SK-N-SH treated with all-trans-retinoic acid at 6 μM for 48 hours (cell line): ENCODE results near the gene MED15.
"Not testable (repeated sequence)": the region's sequence is repeated elsewhere in the genome, so short reads cannot be mapped to it uniquely, and the experiment has no call there.

Source experiments
- ATAC-seq: fragments of 200-7000 bp; cut with Tn5 transposase; 3 replicates; pipeline ENCODE4 v1.9.1; 2020; ENCODE audit warnings: mild to moderate bottlenecking, moderate library complexity
- ARNTL ChIP-seq: fragments of 450-650 bp; formaldehyde crosslinking; IDR thresholded peaks from 2 replicates; pipeline ENCODE4 v1.5.0; 2020; ENCODE audit warnings: low read depth, mild to moderate bottlenecking, moderate library complexity, borderline replicate concordance
- BACH2 ChIP-seq: fragments of 250-450 bp; sonication (Bioruptor Pico); IDR thresholded peaks from 2 replicates; pipeline ENCODE4 v1.9.0; 2021; ENCODE audit warnings: mild to moderate bottlenecking, borderline replicate concordance
- CSDC2 ChIP-seq: fragments of 250-450 bp; sonication (Bioruptor Pico); IDR thresholded peaks from 2 replicates; pipeline ENCODE4 v1.5.0; 2020; ENCODE audit warnings: mild to moderate bottlenecking, moderate library complexity
- ESRRG ChIP-seq: fragments of 250-450 bp; sonication (Bioruptor Pico); IDR thresholded peaks from 2 replicates; pipeline ENCODE4 v1.6.1; 2021; ENCODE audit warnings: mild to moderate bottlenecking
- ISL1 ChIP-seq: fragments of 250-450 bp; sonication (Bioruptor Pico); IDR thresholded peaks from 2 replicates; pipeline ENCODE4 v2.1.2; 2022; ENCODE audit warnings: mild to moderate bottlenecking, moderate library complexity
- OSR1 ChIP-seq: fragments of 250-450 bp; sonication (Bioruptor Pico); IDR thresholded peaks from 2 replicates; pipeline ENCODE4 v1.8.0; 2022; ENCODE audit warnings: moderate library complexity, mild to moderate bottlenecking, inconsistent platforms
- PPARA ChIP-seq: fragments of 250-450 bp; sonication (Bioruptor Pico); IDR thresholded peaks from 2 replicates; pipeline ENCODE4 v1.5.0; 2020; ENCODE audit warnings: mild to moderate bottlenecking, borderline replicate concordance
- RARB ChIP-seq: fragments of 250-450 bp; sonication (Bioruptor Pico); IDR thresholded peaks from 2 replicates; pipeline ENCODE4 v1.8.0; 2021; ENCODE audit warnings: mild to moderate bottlenecking, moderate library complexity
- SNAI2 ChIP-seq: fragments of 250-450 bp; sonication (Bioruptor Pico); IDR thresholded peaks from 2 replicates; pipeline ENCODE4 v1.5.0; 2020; ENCODE audit warnings: mild to moderate bottlenecking, moderate library complexity
- TCF4 ChIP-seq: fragments of 250-450 bp; sonication (Bioruptor Pico); IDR thresholded peaks from 2 replicates; pipeline ENCODE4 v1.8.0; 2021; ENCODE audit warnings: mild to moderate bottlenecking, moderate library complexity, borderline replicate concordance
- ZC3H10 ChIP-seq: fragments of 250-450 bp; sonication (Bioruptor Pico); IDR thresholded peaks from 2 replicates; pipeline ENCODE4 v1.5.1; 2021; ENCODE audit warnings: mild to moderate bottlenecking, moderate library complexity
- ZFP30 ChIP-seq: fragments of 450-650 bp; formaldehyde crosslinking; IDR thresholded peaks from 2 replicates; pipeline ENCODE4 v1.5.0; 2022; ENCODE audit warnings: mild to moderate bottlenecking, moderate library complexity
- ZNF565 ChIP-seq: fragments of 450-650 bp; formaldehyde crosslinking; conservative IDR thresholded peaks from 2 replicates; pipeline ENCODE4 v1.5.0; 2020; ENCODE audit warnings: low read depth, mild to moderate bottlenecking, moderate library complexity
- TF ChIP-seq, protein P1 (sequence below): fragments of 250-450 bp; sonication (Bioruptor Pico); IDR thresholded peaks from 2 replicates; pipeline ENCODE4 v1.8.0; 2020; ENCODE audit warnings: mild to moderate bottlenecking, moderate library complexity, borderline replicate concordance
- TF ChIP-seq, protein P2 (sequence below): fragments of 250-450 bp; sonication (Bioruptor Pico); IDR thresholded peaks from 2 replicates; pipeline ENCODE4 v1.5.1; 2020; ENCODE audit warnings: low read depth, mild to moderate bottlenecking, moderate library complexity
- TF ChIP-seq, protein P3 (sequence below): fragments of 250-450 bp; sonication (Bioruptor Pico); IDR thresholded peaks from 2 replicates; pipeline ENCODE4 v1.5.1; 2021; ENCODE audit warnings: mild to moderate bottlenecking, moderate library complexity
- TF ChIP-seq, protein P4 (sequence below): fragments of 250-450 bp; sonication (Bioruptor Pico); IDR thresholded peaks from 2 replicates; pipeline ENCODE4 v1.8.0; 2021; ENCODE audit warnings: low read depth, mild to moderate bottlenecking, moderate library complexity, borderline replicate concordance
- TF ChIP-seq, protein P5 (sequence below): fragments of 250-450 bp; sonication (Bioruptor Pico); IDR thresholded peaks from 2 replicates; pipeline ENCODE4 v1.5.0; 2020; ENCODE audit warnings: mild to moderate bottlenecking, moderate library complexity

MED15 gene

DNA sequence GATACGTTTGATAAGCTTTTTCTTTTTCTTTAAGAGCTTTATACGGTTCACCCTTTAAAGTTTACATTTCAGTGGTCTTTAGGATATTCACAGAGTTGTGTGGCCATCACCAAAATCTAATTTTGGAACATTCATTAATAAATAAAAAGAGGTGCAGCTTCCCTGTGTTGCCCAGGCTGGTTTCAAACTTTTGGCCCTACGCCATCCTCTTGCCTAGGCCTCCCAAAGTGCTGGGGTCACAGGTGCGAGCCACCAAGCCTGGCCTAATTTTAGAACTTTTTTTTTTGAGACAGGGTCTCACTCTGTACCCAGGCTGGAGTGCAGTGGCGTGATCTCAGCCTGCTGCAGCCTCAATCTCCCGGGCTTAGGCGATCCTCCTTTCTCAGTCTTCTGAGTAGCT, 30.6 kb downstream of the MED15 start:
- TF ChIP-seq, protein P1, sequence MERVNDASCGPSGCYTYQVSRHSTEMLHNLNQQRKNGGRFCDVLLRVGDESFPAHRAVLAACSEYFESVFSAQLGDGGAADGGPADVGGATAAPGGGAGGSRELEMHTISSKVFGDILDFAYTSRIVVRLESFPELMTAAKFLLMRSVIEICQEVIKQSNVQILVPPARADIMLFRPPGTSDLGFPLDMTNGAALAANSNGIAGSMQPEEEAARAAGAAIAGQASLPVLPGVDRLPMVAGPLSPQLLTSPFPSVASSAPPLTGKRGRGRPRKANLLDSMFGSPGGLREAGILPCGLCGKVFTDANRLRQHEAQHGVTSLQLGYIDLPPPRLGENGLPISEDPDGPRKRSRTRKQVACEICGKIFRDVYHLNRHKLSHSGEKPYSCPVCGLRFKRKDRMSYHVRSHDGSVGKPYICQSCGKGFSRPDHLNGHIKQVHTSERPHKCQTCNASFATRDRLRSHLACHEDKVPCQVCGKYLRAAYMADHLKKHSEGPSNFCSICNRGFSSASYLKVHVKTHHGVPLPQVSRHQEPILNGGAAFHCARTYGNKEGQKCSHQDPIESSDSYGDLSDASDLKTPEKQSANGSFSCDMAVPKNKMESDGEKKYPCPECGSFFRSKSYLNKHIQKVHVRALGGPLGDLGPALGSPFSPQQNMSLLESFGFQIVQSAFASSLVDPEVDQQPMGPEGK: no peak
- TF ChIP-seq ARNTL: no peak
- TF ChIP-seq CSDC2 (CRISPR knock-in tag): no peak
- TF ChIP-seq BACH2 (CRISPR knock-in tag): no peak
- TF ChIP-seq, protein P2, sequence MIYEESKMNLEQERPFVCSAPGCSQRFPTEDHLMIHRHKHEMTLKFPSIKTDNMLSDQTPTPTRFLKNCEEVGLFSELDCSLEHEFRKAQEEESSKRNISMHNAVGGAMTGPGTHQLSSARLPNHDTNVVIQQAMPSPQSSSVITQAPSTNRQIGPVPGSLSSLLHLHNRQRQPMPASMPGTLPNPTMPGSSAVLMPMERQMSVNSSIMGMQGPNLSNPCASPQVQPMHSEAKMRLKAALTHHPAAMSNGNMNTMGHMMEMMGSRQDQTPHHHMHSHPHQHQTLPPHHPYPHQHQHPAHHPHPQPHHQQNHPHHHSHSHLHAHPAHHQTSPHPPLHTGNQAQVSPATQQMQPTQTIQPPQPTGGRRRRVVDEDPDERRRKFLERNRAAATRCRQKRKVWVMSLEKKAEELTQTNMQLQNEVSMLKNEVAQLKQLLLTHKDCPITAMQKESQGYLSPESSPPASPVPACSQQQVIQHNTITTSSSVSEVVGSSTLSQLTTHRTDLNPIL (CRISPR knock-in tag): no peak
- TF ChIP-seq, protein P3, sequence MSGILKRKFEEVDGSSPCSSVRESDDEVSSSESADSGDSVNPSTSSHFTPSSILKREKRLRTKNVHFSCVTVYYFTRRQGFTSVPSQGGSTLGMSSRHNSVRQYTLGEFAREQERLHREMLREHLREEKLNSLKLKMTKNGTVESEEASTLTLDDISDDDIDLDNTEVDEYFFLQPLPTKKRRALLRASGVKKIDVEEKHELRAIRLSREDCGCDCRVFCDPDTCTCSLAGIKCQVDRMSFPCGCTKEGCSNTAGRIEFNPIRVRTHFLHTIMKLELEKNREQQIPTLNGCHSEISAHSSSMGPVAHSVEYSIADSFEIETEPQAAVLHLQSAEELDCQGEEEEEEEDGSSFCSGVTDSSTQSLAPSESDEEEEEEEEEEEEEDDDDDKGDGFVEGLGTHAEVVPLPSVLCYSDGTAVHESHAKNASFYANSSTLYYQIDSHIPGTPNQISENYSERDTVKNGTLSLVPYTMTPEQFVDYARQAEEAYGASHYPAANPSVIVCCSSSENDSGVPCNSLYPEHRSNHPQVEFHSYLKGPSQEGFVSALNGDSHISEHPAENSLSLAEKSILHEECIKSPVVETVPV: no peak
- TF ChIP-seq ISL1: no peak
- TF ChIP-seq ZFP30: no peak
- TF ChIP-seq TCF4: no peak
- TF ChIP-seq OSR1 (CRISPR knock-in tag): no peak
- TF ChIP-seq, protein P4, sequence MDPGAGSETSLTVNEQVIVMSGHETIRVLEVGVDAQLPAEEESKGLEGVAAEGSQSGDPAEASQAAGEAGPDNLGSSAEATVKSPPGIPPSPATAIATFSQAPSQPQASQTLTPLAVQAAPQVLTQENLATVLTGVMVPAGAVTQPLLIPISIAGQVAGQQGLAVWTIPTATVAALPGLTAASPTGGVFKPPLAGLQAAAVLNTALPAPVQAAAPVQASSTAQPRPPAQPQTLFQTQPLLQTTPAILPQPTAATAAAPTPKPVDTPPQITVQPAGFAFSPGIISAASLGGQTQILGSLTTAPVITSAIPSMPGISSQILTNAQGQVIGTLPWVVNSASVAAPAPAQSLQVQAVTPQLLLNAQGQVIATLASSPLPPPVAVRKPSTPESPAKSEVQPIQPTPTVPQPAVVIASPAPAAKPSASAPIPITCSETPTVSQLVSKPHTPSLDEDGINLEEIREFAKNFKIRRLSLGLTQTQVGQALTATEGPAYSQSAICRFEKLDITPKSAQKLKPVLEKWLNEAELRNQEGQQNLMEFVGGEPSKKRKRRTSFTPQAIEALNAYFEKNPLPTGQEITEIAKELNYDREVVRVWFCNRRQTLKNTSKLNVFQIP (CRISPR knock-in tag): no peak
- TF ChIP-seq ZC3H10: no peak
- TF ChIP-seq, protein P5, sequence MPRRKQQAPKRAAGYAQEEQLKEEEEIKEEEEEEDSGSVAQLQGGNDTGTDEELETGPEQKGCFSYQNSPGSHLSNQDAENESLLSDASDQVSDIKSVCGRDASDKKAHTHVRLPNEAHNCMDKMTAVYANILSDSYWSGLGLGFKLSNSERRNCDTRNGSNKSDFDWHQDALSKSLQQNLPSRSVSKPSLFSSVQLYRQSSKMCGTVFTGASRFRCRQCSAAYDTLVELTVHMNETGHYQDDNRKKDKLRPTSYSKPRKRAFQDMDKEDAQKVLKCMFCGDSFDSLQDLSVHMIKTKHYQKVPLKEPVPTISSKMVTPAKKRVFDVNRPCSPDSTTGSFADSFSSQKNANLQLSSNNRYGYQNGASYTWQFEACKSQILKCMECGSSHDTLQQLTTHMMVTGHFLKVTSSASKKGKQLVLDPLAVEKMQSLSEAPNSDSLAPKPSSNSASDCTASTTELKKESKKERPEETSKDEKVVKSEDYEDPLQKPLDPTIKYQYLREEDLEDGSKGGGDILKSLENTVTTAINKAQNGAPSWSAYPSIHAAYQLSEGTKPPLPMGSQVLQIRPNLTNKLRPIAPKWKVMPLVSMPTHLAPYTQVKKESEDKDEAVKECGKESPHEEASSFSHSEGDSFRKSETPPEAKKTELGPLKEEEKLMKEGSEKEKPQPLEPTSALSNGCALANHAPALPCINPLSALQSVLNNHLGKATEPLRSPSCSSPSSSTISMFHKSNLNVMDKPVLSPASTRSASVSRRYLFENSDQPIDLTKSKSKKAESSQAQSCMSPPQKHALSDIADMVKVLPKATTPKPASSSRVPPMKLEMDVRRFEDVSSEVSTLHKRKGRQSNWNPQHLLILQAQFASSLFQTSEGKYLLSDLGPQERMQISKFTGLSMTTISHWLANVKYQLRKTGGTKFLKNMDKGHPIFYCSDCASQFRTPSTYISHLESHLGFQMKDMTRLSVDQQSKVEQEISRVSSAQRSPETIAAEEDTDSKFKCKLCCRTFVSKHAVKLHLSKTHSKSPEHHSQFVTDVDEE: no peak
- no peak for TF ChIP-seq ESRRG
- no peak for TF ChIP-seq RARB (CRISPR knock-in tag)
- TF ChIP-seq PPARA (CRISPR knock-in tag): no peak
- no peak for ATAC-seq

DNA sequence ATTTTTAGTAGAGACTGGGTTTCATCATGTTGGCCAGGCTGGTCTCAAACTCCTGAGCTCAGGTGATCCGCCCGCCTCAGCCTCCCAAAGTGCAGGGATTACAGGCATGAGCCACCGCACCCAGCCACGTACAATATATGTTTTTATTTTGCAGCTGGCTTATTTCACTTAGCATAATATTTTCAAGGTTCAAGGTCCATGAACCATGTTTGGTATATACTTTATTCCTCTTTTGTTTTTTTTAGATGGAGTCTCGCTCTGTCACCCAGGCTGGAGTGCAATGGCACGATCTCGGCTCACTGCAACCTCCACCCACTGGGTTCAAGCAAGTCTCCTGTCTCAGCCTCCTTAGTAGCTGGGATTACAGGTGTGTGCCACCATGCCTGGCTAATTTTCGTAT, 31.5 kb downstream of the MED15 start:
- ATAC-seq: not testable (repeated sequence)

DNA sequence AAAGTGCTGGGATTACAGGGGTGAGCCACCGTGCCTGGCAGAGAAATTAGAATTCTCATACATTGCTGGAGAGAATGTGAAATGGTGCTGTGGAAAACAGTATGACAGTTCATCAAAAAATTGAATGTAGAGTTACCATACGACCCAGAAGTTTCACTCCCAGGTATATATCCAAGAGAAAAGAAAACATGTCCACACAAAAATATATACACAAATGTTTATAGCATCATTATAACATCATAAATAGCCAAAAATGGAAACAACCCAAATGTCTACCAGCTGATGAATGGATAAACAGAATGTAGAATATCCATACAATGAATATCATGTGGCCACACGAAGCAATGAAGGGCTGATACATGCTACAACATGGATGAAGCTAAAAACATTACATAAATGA, 34.6 kb downstream of the MED15 start:
- TF ChIP-seq ESRRG (no peak), CSDC2 (CRISPR knock-in tag) (no peak), ZFP30 (no peak), SNAI2 (CRISPR knock-in tag) (no peak), ISL1 (no peak), RARB (CRISPR knock-in tag) (no peak), TCF4 (no peak), OSR1 (CRISPR knock-in tag) (no peak), ZNF565 (CRISPR knock-in tag) (no peak)
- TF ChIP-seq, protein P1: no peak
- TF ChIP-seq, protein P5: no peak
- no peak for ATAC-seq
